Hepatic stellate cell (primary cell): ENCODE measurements around the gene ESYT1.

Experiments used
- DNase-seq: peaks from one replicate; pipeline ENCODE4 v3.0.0; 2011; ENCODE audit warnings: low spot score

Gene ESYT1

GRCh38 chr12:56127485-56127887 lies 581 bp upstream of the ESYT1 start:
- DNase-seq: no peak

DNA sequence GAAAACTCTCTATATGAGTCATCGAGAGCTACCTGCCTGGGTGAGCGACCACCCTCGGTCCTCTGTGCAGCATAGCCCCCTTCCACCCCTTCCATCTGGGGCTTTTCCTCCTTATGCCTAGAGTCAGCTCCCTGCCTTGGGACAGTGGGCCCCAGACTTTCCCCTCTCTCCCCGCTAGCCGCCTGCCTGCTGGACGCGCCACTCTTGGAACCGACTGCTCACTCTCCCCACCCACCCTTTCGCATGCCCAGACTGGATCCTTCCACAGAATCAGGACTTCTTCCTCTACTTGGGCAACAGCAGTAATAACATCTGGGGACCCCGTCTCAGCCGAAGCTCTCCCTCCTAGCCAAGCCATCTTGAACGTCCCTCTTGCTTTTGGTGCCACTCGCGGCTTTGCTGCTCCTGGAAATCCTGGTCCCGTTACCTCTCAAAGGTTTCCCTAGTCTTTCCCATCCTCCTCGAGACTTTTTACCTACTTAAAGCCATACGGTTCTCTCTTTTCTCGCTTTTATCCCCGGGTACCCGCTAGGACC lies 671 bp downstream of the ESYT1 start:
- DNase-seq: peak; percentile 47

DNA sequence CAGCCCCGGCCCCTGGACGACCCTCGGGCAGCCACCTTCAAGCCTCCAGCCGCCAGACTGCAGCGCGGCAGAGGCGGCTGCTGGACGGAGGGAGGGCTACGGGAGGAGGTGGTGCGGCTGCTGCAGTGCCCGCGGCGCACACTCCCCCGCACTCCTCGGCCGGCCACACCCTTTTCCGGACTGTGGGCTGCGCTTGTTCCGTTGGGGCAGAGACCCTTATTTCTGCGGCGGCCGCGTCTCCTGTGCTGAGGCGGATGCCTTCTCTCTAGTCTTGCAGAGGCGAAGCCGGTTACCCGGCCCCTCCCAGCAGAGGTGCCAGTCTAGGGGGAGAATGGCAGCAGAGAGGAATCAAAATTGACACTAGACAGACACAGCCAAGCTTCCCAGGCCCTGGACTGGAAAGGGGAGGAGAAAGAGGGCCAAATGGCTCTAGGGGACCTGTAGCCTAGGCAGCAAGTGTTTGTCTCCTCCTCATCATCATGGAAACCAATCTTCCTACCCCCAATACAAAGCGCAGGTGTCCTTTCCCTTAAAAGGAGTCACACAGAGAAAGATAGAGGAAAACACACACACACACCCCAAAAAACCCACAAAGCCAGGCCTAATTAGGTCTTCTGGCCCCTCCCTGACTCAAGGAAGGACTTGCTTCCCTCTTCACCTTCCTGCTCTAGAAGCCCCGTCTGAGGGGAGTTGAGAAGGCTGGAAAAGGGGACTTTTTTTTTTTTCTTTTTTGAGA lies 1.3 kb downstream of the ESYT1 start:
- peak; percentile 60 for DNase-seq

GRCh38 chr12:56129942-56130495 lies 2.0 kb downstream of the ESYT1 start:
- no peak for DNase-seq

GRCh38 chr12:56130876-56131275 lies 2.8 kb downstream of the ESYT1 start:
- no peak for DNase-seq

GRCh38 chr12:56134897-56135296 lies 6.8 kb downstream of the ESYT1 start:
- DNase-seq: no peak

GRCh38 chr12:56137853-56138571 lies 9.9 kb downstream of the ESYT1 start:
- no peak for DNase-seq

GRCh38 chr12:56141946-56142784 lies 14.1 kb downstream of the ESYT1 start:
- DNase-seq: no peak

DNA sequence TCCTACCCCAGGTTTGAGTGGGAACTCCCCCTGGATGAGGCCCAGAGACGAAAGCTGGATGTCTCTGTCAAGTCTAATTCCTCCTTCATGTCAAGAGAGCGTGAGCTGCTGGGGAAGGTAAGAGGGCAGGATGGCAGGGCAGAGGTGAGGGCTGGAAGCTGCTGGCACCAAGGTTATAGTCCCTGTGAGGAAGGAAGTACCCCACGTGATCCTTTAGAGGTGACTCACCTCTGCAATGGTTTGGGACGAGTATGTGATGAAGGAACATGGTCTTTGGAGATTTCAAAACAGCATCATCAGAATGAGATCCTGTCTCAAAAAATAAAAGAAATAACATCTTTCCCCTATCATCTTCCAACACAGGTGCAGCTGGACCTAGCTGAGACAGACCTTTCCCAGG lies 15.2 kb downstream of the ESYT1 start:
- DNase-seq: no peak

GRCh38 chr12:56143870-56144269 lies 15.8 kb downstream of the ESYT1 start:
- no peak for DNase-seq

GRCh38 chr12:56145217-56145616 lies 17.1 kb downstream of the ESYT1 start:
- DNase-seq: no peak

GRCh38 chr12:56146492-56147460 lies 18.7 kb downstream of the ESYT1 start:
- DNase-seq: no peak

DNA sequence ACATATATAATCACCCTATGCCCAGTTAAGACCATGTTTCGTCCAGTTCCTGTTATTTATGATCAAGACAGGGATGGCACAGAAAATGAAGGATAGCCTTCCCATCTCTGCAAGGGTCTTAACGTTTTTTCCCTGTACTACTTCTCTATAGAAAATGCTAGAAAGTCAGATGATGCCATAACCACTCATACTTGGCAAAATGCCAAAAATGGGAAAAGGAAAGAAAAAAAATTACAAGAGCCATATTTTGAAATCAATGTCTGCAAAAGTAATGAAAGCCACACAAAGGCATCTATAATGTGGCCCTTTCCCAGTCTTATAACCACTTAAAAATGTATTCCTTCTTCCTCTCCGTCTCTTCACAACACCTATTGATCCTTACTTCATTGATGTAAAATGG lies 22.5 kb downstream of the ESYT1 start:
- no peak for DNase-seq

DNA sequence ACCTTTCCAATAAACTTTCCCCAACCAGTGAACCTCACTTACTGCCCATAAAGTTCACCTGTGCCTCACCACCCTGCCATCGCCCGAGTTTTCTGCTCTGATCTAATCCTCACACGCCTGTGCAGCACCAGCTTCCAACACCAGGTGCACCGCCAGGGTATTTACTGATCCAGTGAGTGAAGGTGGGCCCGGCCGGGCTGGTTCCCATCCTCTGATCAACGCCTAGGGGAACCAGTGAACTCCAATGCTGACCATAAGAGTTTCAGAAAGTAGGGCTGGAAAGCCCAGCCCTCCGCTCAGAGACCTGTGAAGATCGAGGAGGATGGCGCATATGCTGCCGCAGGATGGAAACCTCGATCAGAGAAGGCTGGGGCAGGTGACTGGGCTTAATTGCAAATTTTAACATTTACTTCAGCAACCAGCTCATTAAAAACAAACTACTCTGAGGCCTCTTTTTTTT lies 23.6 kb downstream of the ESYT1 start:
- no peak for DNase-seq

DNA sequence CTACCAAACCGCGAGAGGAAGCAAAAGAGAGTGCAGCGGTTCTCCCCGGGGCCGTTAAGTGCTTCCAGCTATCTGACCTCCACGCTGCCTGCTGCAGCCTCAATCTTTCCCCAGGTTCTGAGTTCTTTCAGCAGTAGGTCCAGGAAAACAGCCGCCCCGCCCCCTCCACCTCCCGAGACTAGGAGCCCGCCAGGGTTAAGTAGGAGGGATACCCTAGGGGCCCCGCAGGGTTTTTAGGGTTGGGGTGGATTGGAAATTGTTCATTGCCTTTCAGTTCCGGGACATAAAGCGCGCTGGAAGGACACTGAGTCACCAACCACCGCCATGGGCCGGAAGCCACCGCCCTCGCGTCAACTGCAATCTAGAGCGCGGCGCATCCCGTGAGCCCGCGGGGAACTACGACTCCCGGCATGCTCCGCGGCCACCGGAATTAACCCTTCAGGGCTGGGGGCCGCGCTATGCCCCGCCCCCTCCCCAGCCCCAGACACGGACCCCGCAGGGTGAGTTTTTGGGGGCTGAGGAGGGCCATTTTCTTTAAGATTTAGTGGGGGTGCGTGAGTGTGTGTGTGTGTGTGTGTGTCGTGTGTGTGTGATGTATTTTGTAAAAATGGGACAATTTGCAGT lies 24.2 kb downstream of the ESYT1 start, which contains the start of gene MYL6B:
MYL6B (plus strand) TSS at position 456 of the 624 bp plus-strand sequence. CDS start 1,332 bp downstream, outside the sequence.
- peak; percentile 95 for DNase-seq

GRCh38 chr12:56152756-56153677 lies 24.9 kb downstream of the ESYT1 start:
- no peak for DNase-seq

GRCh38 chr12:56153678-56154065 lies 25.6 kb downstream of the ESYT1 start:
- DNase-seq: no peak

DNA sequence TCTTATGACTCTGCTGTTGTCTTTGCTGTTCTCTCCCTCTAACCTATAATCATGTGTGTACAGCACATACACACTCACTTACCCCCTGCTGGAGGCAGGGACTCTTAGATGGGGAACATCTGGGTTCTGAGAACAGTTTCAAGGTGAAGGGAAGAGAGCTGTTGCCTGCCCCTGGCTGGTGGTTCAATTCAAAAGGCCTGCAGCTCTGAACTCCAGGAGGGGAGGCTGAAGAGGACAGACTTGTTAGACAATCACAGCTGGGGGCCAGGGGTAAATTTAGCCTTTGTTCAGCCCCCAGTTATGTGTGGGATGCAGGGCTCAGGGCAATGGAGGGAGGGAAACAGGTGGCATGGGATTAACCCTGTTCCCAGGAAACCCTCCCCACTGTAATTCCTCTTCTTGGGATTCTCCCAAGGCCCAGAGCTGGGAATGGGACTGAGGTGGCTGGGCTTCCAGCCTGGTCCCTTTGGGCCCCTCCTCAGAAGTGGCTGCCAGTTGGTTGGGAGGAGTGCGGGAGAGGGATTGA lies 26.2 kb downstream of the ESYT1 start:
- no peak for DNase-seq

- no peak for DNase-seq
Measured at GRCh38 chr12:56154818-56155217, 26.8 kb downstream of the ESYT1 start.
